SK-N-SH treated with all-trans-retinoic acid at 6 μM for 48 hours (cell line): ENCODE measurements around the gene CCR7.

Source experiments
- ARNTL ChIP-seq: fragments of 450-650 bp; formaldehyde crosslinking; IDR thresholded peaks from 2 replicates; pipeline ENCODE4 v1.5.0; 2020; ENCODE audit warnings: low read depth, mild to moderate bottlenecking, moderate library complexity, borderline replicate concordance
- CSDC2 ChIP-seq: fragments of 250-450 bp; sonication (Bioruptor Pico); IDR thresholded peaks from 2 replicates; pipeline ENCODE4 v1.5.0; 2020; ENCODE audit warnings: mild to moderate bottlenecking, moderate library complexity
- SNAI2 ChIP-seq: fragments of 250-450 bp; sonication (Bioruptor Pico); IDR thresholded peaks from 2 replicates; pipeline ENCODE4 v1.5.0; 2020; ENCODE audit warnings: mild to moderate bottlenecking, moderate library complexity
- TCF4 ChIP-seq: fragments of 250-450 bp; sonication (Bioruptor Pico); IDR thresholded peaks from 2 replicates; pipeline ENCODE4 v1.8.0; 2021; ENCODE audit warnings: mild to moderate bottlenecking, moderate library complexity, borderline replicate concordance
- TOX ChIP-seq: fragments of 250-450 bp; sonication (Bioruptor Pico); IDR thresholded peaks from 2 replicates; pipeline ENCODE4 v1.8.0; 2021; ENCODE audit warnings: mild to moderate bottlenecking, moderate library complexity, borderline replicate concordance

GRCh38 chr17:40510328-40510648, 55.0 kb downstream of the CCR7 start:
- TF ChIP-seq TOX (CRISPR knock-in tag) (no peak), TCF4 (no peak), ARNTL (CRISPR knock-in tag) (no peak), SNAI2 (CRISPR knock-in tag) (no peak), CSDC2 (CRISPR knock-in tag) (no peak)
